ENCODE measurements around the gene HELT.

Gene HELT

GRCh38 chr4:185053746-185054145, 35.5 kb downstream of the HELT start:
- Histone ChIP-seq H3K27ac (no peak overlapping the region), H3K4me3 (ENCODE audit: low read depth in 1 of 2, low read length in 1 of 2) (no peak overlapping the region), H3K9me3 (no peaks in the 10 kb centered on the region), H3K27me3 (peaks cover 32% of the 10 kb centered on the region), H3K36me3 (no peaks in the 10 kb centered on the region), H3K4me1 (ENCODE audit: control insufficient read depth in 1 of 2, insufficient read depth in 1 of 2, low read depth in 1 of 2, low read length in 1 of 2) (no peaks in the 10 kb centered on the region)
- no peak for TF ChIP-seq CTCF (IDR thresholded peaks at IDR 0.05)

GRCh38 chr4:185054272-185054671, 36.0 kb downstream of the HELT start:
- Histone ChIP-seq H3K27ac (no peak overlapping the region), H3K4me3 (ENCODE audit: low read depth in 1 of 2, low read length in 1 of 2) (no peak overlapping the region), H3K36me3 (no peaks in the 10 kb centered on the region), H3K27me3 (peaks cover 28% of the 10 kb centered on the region), H3K9me3 (no peaks in the 10 kb centered on the region), H3K4me1 (ENCODE audit: control insufficient read depth in 1 of 2, insufficient read depth in 1 of 2, low read depth in 1 of 2, low read length in 1 of 2) (no peaks in the 10 kb centered on the region)
- no peak for TF ChIP-seq CTCF (IDR thresholded peaks at IDR 0.05)

- H3K27ac ChIP-seq, result no peak overlapping the region
- H3K27me3 ChIP-seq, result peaks cover 28% of the 10 kb centered on the region
Observed at GRCh38 chr4:185054886-185055285, 36.6 kb downstream of the HELT start.

GRCh38 chr4:185061610-185062009, 43.3 kb downstream of the HELT start:
- Histone ChIP-seq H3K4me3 (ENCODE audit: low read depth in 1 of 2, low read length in 1 of 2) (no peak overlapping the region), H3K27me3 (peaks cover 7% of the 10 kb centered on the region), H3K9me3 (no peaks in the 10 kb centered on the region), H3K36me3 (no peaks in the 10 kb centered on the region), H3K4me1 (ENCODE audit: control insufficient read depth in 1 of 2, insufficient read depth in 1 of 2, low read depth in 1 of 2, low read length in 1 of 2) (no peaks in the 10 kb centered on the region), H3K27ac (no peak overlapping the region)
- no peak for TF ChIP-seq CTCF (IDR thresholded peaks at IDR 0.05)

More at GRCh38 chr4:185054886-185055285, 36.6 kb downstream of the HELT start:
- no peaks in the 10 kb centered on the region for H3K4me1 ChIP-seq (ENCODE audit: control insufficient read depth in 1 of 2, insufficient read depth in 1 of 2, low read depth in 1 of 2, low read length in 1 of 2)
- no peaks in the 10 kb centered on the region for H3K36me3 ChIP-seq
- no peaks in the 10 kb centered on the region for H3K9me3 ChIP-seq
- TF ChIP-seq CTCF (IDR thresholded peaks at IDR 0.05), result no peak
- no peak overlapping the region for H3K4me3 ChIP-seq (ENCODE audit: low read depth in 1 of 2, low read length in 1 of 2)

DNA sequence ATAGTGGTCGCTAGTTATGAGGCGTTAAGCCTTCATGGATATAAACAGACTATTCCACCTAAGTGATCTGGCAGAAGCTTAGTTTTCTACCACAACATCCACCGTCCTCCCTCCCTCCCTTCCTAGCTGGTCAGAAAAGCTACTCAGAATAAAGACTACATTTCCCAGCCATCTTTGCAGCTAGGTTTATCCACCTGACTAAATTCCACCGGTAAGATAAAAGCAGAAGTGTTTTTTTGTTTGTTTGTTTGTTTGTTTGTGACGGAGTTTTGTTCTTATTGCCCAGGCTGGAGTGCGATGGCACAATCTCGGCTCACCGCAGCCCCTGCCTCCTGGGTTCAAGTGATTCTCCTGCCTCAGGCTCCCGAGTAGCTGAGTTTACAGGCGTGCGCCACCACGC, 44.3 kb downstream of the HELT start:
- Histone ChIP-seq H3K27me3 (peaks cover 11% of the 10 kb centered on the region), H3K9me3 (no peaks in the 10 kb centered on the region), H3K36me3 (no peaks in the 10 kb centered on the region), H3K4me3 (ENCODE audit: low read depth in 1 of 2, low read length in 1 of 2) (no peak overlapping the region), H3K27ac (no peak overlapping the region), H3K4me1 (ENCODE audit: control insufficient read depth in 1 of 2, insufficient read depth in 1 of 2, low read depth in 1 of 2, low read length in 1 of 2) (no peaks in the 10 kb centered on the region)
- TF ChIP-seq CTCF (IDR thresholded peaks at IDR 0.05), result no peak

- Histone ChIP-seq H3K9me3 (no peaks in the 10 kb centered on the region), H3K4me3 (ENCODE audit: low read depth in 1 of 2, low read length in 1 of 2) (no peak overlapping the region), H3K4me1 (ENCODE audit: control insufficient read depth in 1 of 2, insufficient read depth in 1 of 2, low read depth in 1 of 2, low read length in 1 of 2) (no peaks in the 10 kb centered on the region), H3K27ac (no peak overlapping the region), H3K27me3 (peaks cover 32% of the 10 kb centered on the region), H3K36me3 (no peaks in the 10 kb centered on the region)
- TF ChIP-seq CTCF (IDR thresholded peaks at IDR 0.05), result no peak
Observed at GRCh38 chr4:185066179-185066578, 47.9 kb downstream of the HELT start.
